Stimulated activated naive CD4-positive, alpha-beta T cell treated with Interleukin-2 at 50 U/mL for 16 hours (primary cell): ENCODE data around the gene CHAD.
"Not testable (repeated sequence)": the region's sequence is repeated elsewhere in the genome, so short reads cannot be mapped to it uniquely, and the experiment has no call there.

Source experiments
- DNase-seq: peaks from one replicate; lab custom pipeline; 2025; lab: John Stamatoyannopoulos, UW

Gene CHAD

GRCh38 chr17:50475362-50475761, 6.7 kb upstream of the CHAD start:
- DNase-seq = no peak

- no peak for DNase-seq
Measured at GRCh38 chr17:50474523-50474922, 5.8 kb upstream of the CHAD start.

- DNase-seq = no peak
Measured at GRCh38 chr17:50473901-50474300, 5.2 kb upstream of the CHAD start.

- not testable (repeated sequence) for DNase-seq
Measured at GRCh38 chr17:50472761-50473161, 4.1 kb upstream of the CHAD start.

GRCh38 chr17:50472286-50472685, 3.6 kb upstream of the CHAD start:
- no peak for DNase-seq

GRCh38 chr17:50471009-50471905, 2.6 kb upstream of the CHAD start:
- no peak for DNase-seq

GRCh38 chr17:50470426-50470825, 1.7 kb upstream of the CHAD start:
- DNase-seq = no peak

GRCh38 chr17:50469671-50470305, 1.1 kb upstream of the CHAD start:
- DNase-seq = no peak

GRCh38 chr17:50469208-50469605, 527 bp upstream of the CHAD start:
- no peak for DNase-seq

- no peak for DNase-seq
Measured at GRCh38 chr17:50467855-50468303, 801 bp downstream of the CHAD start.

GRCh38 chr17:50467114-50467854, 1.4 kb downstream of the CHAD start:
- DNase-seq = no peak

GRCh38 chr17:50466371-50467113, 2.1 kb downstream of the CHAD start:
- no peak for DNase-seq

- no peak for DNase-seq
Measured at GRCh38 chr17:50465635-50466034, 3.0 kb downstream of the CHAD start.

- no peak for DNase-seq
Measured at GRCh38 chr17:50465171-50465570, 3.5 kb downstream of the CHAD start.

GRCh38 chr17:50464736-50465135, 3.9 kb downstream of the CHAD start:
- DNase-seq = no peak

- DNase-seq = no peak
Measured at GRCh38 chr17:50464121-50464520, 4.6 kb downstream of the CHAD start.

- DNase-seq = no peak
Measured at GRCh38 chr17:50462446-50462845, 6.2 kb downstream of the CHAD start.

GRCh38 chr17:50461550-50462132, 7.0 kb downstream of the CHAD start:
- DNase-seq = no peak

- DNase-seq = no peak
Measured at GRCh38 chr17:50460831-50461526, 7.7 kb downstream of the CHAD start.

- DNase-seq = no peak
Measured at GRCh38 chr17:50459756-50460155, 8.9 kb downstream of the CHAD start.
